H1 (cell line): ENCODE results near the gene DYSF. TPM values are rescaled to one million over a fixed set of nuclear protein-coding genes. Genes with fewer than 3 reads are reported as not detected.

Source experiments
- CTCF ChIA-PET: fragments of 300-600 bp; sonication (Branson Sonifier 250); formaldehyde crosslinking; loops from one replicate; lab custom pipeline; 2021; ENCODE audit not compliant: partially characterized antibody; lab: Charles Lee
- POLR2A ChIA-PET: fragments of 300-600 bp; sonication (Branson Sonifier 250); formaldehyde crosslinking; loops from one replicate; lab custom pipeline; 2021; ENCODE audit warnings: inconsistent platforms; ENCODE audit not compliant: partially characterized antibody; lab: Charles Lee
- DNase-seq, 2 experiments: peaks; one replicate each; pipeline versions ENCODE4 v3.0.0 to v3.0.0-alpha.2; 2010 to 2022; ENCODE audit warnings: low spot score in 2 of 2, low read depth in 1 of 2, mixed read lengths in 1 of 2
- FAIRE-seq: peaks from 2 replicates; lab custom pipeline; 2011; peaks lifted over from hg19 to GRCh38; lab: Jason Lieb, UNC
- H2AFZ ChIP-seq: 2 replicates; pipeline ENCODE4 v1.8.1; 2012; ENCODE audit warnings: low read length, inconsistent platforms
- H2AK5ac ChIP-seq: 2 replicates; pipeline ENCODE4 v1.6.1; 2013; ENCODE audit warnings: low read depth, low read length
- H2BK120ac ChIP-seq: replicated peaks from 2 replicates; pipeline ENCODE3; 2013; ENCODE audit warnings: low read depth, low read length, inconsistent platforms
- H2BK12ac ChIP-seq: 2 replicates; pipeline ENCODE4 v1.6.1; 2013; ENCODE audit warnings: low read depth, low read length
- H2BK15ac ChIP-seq: 2 replicates; pipeline ENCODE4 v1.6.1; 2013; ENCODE audit warnings: low read length
- H2BK20ac ChIP-seq: 2 replicates; pipeline ENCODE4 v1.6.1; 2013; ENCODE audit warnings: low read length
- H2BK5ac ChIP-seq: 2 replicates; pipeline ENCODE4 v1.6.1; 2013; ENCODE audit warnings: low read depth, low read length
- H3K14ac ChIP-seq: 2 replicates; pipeline ENCODE4 v1.6.1; 2013; ENCODE audit warnings: inconsistent platforms; ENCODE audit not compliant: insufficient read length
- H3K18ac ChIP-seq: 2 replicates; pipeline ENCODE4 v1.6.1; 2013; ENCODE audit warnings: low read length; ENCODE audit errors: extremely low read depth
- H3K23ac ChIP-seq: 2 replicates; pipeline ENCODE4 v1.6.1; 2013; ENCODE audit warnings: inconsistent platforms; ENCODE audit not compliant: insufficient read length
- H3K23me2 ChIP-seq: 2 replicates; pipeline ENCODE4 v1.6.1; 2013; ENCODE audit warnings: low read depth, low read length
- H3K27ac ChIP-seq: 2 replicates; pipeline ENCODE4 v1.6.1; 2011; ENCODE audit warnings: low read depth, low read length, inconsistent platforms
- H3K27me3 ChIP-seq, 4 experiments: replicated peaks in 1 of 4; 1 replicate in 1 of 4; 2 replicates in 3 of 4; pipeline versions ENCODE4 v1.6.1 to v1.8.1; 2011 to 2013; ENCODE audit warnings: low read length in 3 of 4, mild to moderate bottlenecking in 3 of 4, inconsistent platforms in 2 of 4, mixed read lengths in 2 of 4, moderate library complexity in 1 of 4; ENCODE audit not compliant: control insufficient read depth in 3 of 4, insufficient read depth in 3 of 4; ENCODE audit errors: extremely low read depth in 1 of 4
- H3K36me3 ChIP-seq, 4 experiments: 2 replicates each; pipeline versions ENCODE4 v1.6.1 to v1.8.1; 2011 to 2013; ENCODE audit warnings: mild to moderate bottlenecking in 4 of 4, low read length in 3 of 4, moderate library complexity in 2 of 4, control low read depth in 1 of 4, inconsistent platforms in 1 of 4; ENCODE audit not compliant: insufficient read depth in 4 of 4, control insufficient read depth in 2 of 4
- H3K4ac ChIP-seq: replicated peaks from 2 replicates; pipeline ENCODE3; 2013; ENCODE audit warnings: low read length, low read depth, mixed read lengths, inconsistent platforms; ENCODE audit not compliant: insufficient read length
- H3K4me1 ChIP-seq, 4 experiments: replicated peaks in 1 of 4; 1 replicate in 1 of 4; 2 replicates in 3 of 4; pipeline versions ENCODE4 v1.6.1 to v1.8.1; 2011 to 2013; ENCODE audit warnings: low read length in 3 of 4, inconsistent platforms in 2 of 4, mixed read lengths in 1 of 4; ENCODE audit not compliant: insufficient read depth in 4 of 4, control insufficient read depth in 3 of 4
- H3K4me2 ChIP-seq, 2 experiments: 2 replicates each; pipeline versions ENCODE4 v1.6.1 to v1.8.1; 2011 to 2013; ENCODE audit warnings: low read depth in 2 of 2, low read length in 2 of 2, control low read depth in 1 of 2, inconsistent platforms in 1 of 2, mild to moderate bottlenecking in 1 of 2; ENCODE audit not compliant: insufficient read depth in 1 of 2
- H3K4me3 ChIP-seq, 4 experiments: fragments of 200-600, 300-600 bp in 1 of 4; sonication (generic), shearing (Covaris generic), sonication (Bioruptor Twin) in 1 of 4; 2 replicates each; pipeline versions ENCODE4 v1.5.1 to v1.8.1; 2011 to 2016; ENCODE audit warnings: low read length in 4 of 4, low read depth in 3 of 4, control low read depth in 2 of 4, inconsistent platforms in 2 of 4, mild to moderate bottlenecking in 2 of 4, mixed read lengths in 1 of 4, moderate library complexity in 1 of 4; ENCODE audit not compliant: insufficient read depth in 2 of 4; ENCODE audit errors: extremely low read depth in 1 of 4
- H3K56ac ChIP-seq: replicated peaks from 2 replicates; pipeline ENCODE3; 2013; ENCODE audit warnings: low read depth, mild to moderate bottlenecking, mixed read lengths, low read length, inconsistent platforms; ENCODE audit not compliant: insufficient read length
- H3K79me1 ChIP-seq: 2 replicates; pipeline ENCODE4 v1.6.1; 2013; ENCODE audit warnings: low read depth, low read length, control low read depth
- H3K79me2 ChIP-seq, 2 experiments: 2 replicates each; pipeline versions ENCODE4 v1.6.1 to v1.8.1; 2012 to 2013; ENCODE audit warnings: low read length in 2 of 2, mild to moderate bottlenecking in 2 of 2, inconsistent platforms in 1 of 2; ENCODE audit not compliant: insufficient read depth in 2 of 2, control insufficient read depth in 1 of 2
- H3K9ac ChIP-seq, 4 experiments: replicated peaks in 1 of 4; 1 replicate in 1 of 4; 2 replicates in 3 of 4; pipeline versions ENCODE4 v1.6.1 to v1.8.1; 2011 to 2013; ENCODE audit warnings: low read depth in 3 of 4, low read length in 3 of 4, control low read depth in 2 of 4, mild to moderate bottlenecking in 2 of 4, moderate library complexity in 2 of 4, inconsistent platforms in 1 of 4; ENCODE audit errors: extremely low read depth in 1 of 4
- H3K9me3 ChIP-seq, 2 experiments: 2 replicates each; pipeline versions ENCODE4 v1.6.1 to v1.8.1; 2012 to 2013; ENCODE audit warnings: mild to moderate bottlenecking in 2 of 2, moderate library complexity in 2 of 2, control low read depth in 1 of 2, inconsistent platforms in 1 of 2, low read depth in 1 of 2, low read length in 1 of 2, mixed read lengths in 1 of 2; ENCODE audit not compliant: insufficient read depth in 2 of 2
- H4K20me1 ChIP-seq, 2 experiments: replicated peaks in 1 of 2; 2 replicates each; pipeline versions ENCODE3 to v1.8.1; 2011 to 2013; ENCODE audit warnings: inconsistent platforms in 2 of 2, low read length in 2 of 2, mild to moderate bottlenecking in 1 of 2; ENCODE audit not compliant: insufficient read depth in 2 of 2, control insufficient read depth in 1 of 2
- H4K5ac ChIP-seq: 2 replicates; pipeline ENCODE4 v1.6.1; 2013; ENCODE audit warnings: low read length, low read depth, mixed read lengths, inconsistent platforms; ENCODE audit not compliant: insufficient read length
- H4K8ac ChIP-seq: 2 replicates; pipeline ENCODE4 v1.8.0; 2013; ENCODE audit warnings: mild to moderate bottlenecking, moderate library complexity, low read length, inconsistent platforms; ENCODE audit not compliant: insufficient read depth; ENCODE audit errors: extremely low read depth
- H4K91ac ChIP-seq: replicated peaks from 2 replicates; pipeline ENCODE3; 2013; ENCODE audit warnings: low read length, mixed read lengths, inconsistent platforms; ENCODE audit not compliant: insufficient read length
- CBX8 ChIP-seq: fragments of 300-800, 300-1000 bp; sonication (generic); IDR thresholded peaks from 2 replicates; pipeline ENCODE4 v1.7.1; 2016; ENCODE audit warnings: low read depth, low read length, borderline replicate concordance
- HDAC6 ChIP-seq: IDR thresholded peaks from one replicate; pipeline ENCODE4 v1.7.1; 2012; ENCODE audit warnings: low read depth, mild to moderate bottlenecking, inconsistent platforms, low read length, moderate library complexity
- JUND ChIP-seq: IDR thresholded peaks from 2 replicates; pipeline ENCODE4 v1.6.1; 2011; ENCODE audit warnings: mild to moderate bottlenecking, improper control_type of control experiment, low read length
- RBBP5 ChIP-seq: IDR thresholded peaks from 2 replicates; pipeline ENCODE4 v1.7.1; 2012; ENCODE audit warnings: low read depth, mild to moderate bottlenecking, inconsistent platforms, low read length, moderate library complexity, borderline replicate concordance
- TBP ChIP-seq: IDR thresholded peaks from 2 replicates; pipeline ENCODE4 v1.6.1; 2011; ENCODE audit warnings: low read depth, low read length, improper control_type of control experiment
- WGBS, 2 experiments: shearing (Covaris generic) in 1 of 2; methylation state at CpG; one replicate each; pipeline versions ENCODE4 v1.1.6 to v1.1.7; 2013 to 2015; ENCODE audit warnings: low lambda C conversion rate in 2 of 2, mixed read lengths in 2 of 2, inconsistent platforms in 1 of 2, low coverage in 1 of 2, missing lambda C conversion rate in 1 of 2; ENCODE audit not compliant: insufficient replicate concordance in 2 of 2, insufficient coverage in 1 of 2, insufficient read length in 1 of 2; ENCODE audit errors: extremely low coverage in 1 of 2, missing lambda C conversion rate in 1 of 2; 5-methylcytosine and 5-hydroxymethylcytosine counted together
- polyA plus RNA-seq, 7 experiments: library from polyadenylated mRNA; depleted of rRNA in 3 of 7; stranded (reverse) in 5 of 7; unstranded in 2 of 7; fragments of >200 nt in 5 of 7; fragments of 200-250 nt in 2 of 7; gene quantifications; 1 replicate in 5 of 7; 2 replicates in 1 of 7; 4 replicates in 1 of 7; pipeline versions ENCODE4 v1.2.1 to v1.2.3, GENCODE V29; 2011 to 2013; ENCODE audit warnings: missing spikeins in 2 of 7, mixed read lengths in 2 of 7
- total RNA-seq: library from RNA; stranded (reverse); fragmentation: NEBNext Ultra II Directional; extraction: Animal tissue kit (Norgen Biotek cat#: 25700); gene quantifications from 2 replicates; pipeline ENCODE4 v1.2.1, GENCODE V29; 2021
- TF ChIP-seq, protein P1 (sequence below), 3 experiments: IDR thresholded peaks; 1 replicate in 2 of 3; 2 replicates in 1 of 3; pipeline versions ENCODE4 v1.5.1 to v1.6.1; 2011; ENCODE audit warnings: low read length in 3 of 3, mild to moderate bottlenecking in 3 of 3, inconsistent platforms in 2 of 3, low read depth in 1 of 3, moderate library complexity in 1 of 3; ENCODE audit not compliant: insufficient read depth in 1 of 3; ENCODE audit errors: control extremely low read depth in 1 of 3

Gene DYSF
- total and polyA plus RNA-seq, 2 of the 8 experiments (the other 6 are each of a cell fraction or from before 2014, with no cell fraction given): 5.8 to 7.1 TPM

DNA sequence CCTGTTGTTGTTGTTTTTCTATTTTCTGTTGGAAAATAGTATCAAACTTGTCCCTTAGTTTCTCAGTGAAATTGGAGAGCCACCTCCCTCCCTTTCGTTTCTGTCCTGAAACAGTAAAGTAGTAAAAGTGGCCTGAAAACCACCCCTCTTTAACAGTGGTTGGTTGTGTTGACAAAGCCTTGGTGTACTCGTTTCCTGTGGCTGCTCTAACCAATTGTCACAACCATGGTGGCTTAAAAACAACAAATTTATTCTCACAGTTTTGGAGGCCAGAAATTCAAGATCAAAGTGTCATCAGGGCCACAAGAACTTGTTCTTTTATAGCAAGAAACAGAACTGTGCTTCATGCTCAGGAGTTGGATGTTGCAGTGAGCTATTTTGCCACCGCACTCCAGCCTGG is 4.0 kb upstream of the DYSF start:
- Histone ChIP-seq H2BK5ac (no peak overlapping the region), H3K4me1 (peaks cover 6 to 7% (median 7%) of the 10 kb centered on the region in 4 experiments), H3K23ac (no peak overlapping the region), H3K36me3 (no peaks in the 10 kb centered on the region), H3K27ac (no peak overlapping the region), H3K79me1 (no peaks in the 10 kb centered on the region; the same call in 1 of the 2 replicates), H3K79me2 (no peaks in the 10 kb centered on the region), H2BK120ac (no peak overlapping the region), H2BK15ac (no peak overlapping the region), H3K9me3 (no peaks in the 10 kb centered on the region), H2BK12ac (no peak overlapping the region), H3K18ac (no peak overlapping the region), H3K4ac (no peak overlapping the region), H4K8ac (no peak overlapping the region), H4K91ac (no peak overlapping the region), H3K23me2 (peaks cover 6% of the 10 kb centered on the region; the same call in 1 of the 2 replicates), H3K4me3 (no peak overlapping the region), H3K27me3 (peaks cover 0 to 11% (median 7%) of the 10 kb centered on the region in 4 experiments; a peak in 5 of 7 replicates), H3K4me2 (no peak overlapping the region), H3K56ac (no peak overlapping the region), H4K5ac (no peak overlapping the region), H3K14ac (no peak overlapping the region), H2AK5ac (no peak overlapping the region), H4K20me1 (no peaks in the 10 kb centered on the region), H2BK20ac (no peak overlapping the region), H2AFZ (no peak overlapping the region), H3K9ac (no peak overlapping the region)
- TF ChIP-seq HDAC6 (no peak), RBBP5 (no peak), JUND (no peak), TBP (no peak), CBX8 (no peak)
- TF ChIP-seq, protein P1, sequence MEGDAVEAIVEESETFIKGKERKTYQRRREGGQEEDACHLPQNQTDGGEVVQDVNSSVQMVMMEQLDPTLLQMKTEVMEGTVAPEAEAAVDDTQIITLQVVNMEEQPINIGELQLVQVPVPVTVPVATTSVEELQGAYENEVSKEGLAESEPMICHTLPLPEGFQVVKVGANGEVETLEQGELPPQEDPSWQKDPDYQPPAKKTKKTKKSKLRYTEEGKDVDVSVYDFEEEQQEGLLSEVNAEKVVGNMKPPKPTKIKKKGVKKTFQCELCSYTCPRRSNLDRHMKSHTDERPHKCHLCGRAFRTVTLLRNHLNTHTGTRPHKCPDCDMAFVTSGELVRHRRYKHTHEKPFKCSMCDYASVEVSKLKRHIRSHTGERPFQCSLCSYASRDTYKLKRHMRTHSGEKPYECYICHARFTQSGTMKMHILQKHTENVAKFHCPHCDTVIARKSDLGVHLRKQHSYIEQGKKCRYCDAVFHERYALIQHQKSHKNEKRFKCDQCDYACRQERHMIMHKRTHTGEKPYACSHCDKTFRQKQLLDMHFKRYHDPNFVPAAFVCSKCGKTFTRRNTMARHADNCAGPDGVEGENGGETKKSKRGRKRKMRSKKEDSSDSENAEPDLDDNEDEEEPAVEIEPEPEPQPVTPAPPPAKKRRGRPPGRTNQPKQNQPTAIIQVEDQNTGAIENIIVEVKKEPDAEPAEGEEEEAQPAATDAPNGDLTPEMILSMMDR (IDR thresholded peaks at IDR 0.05; ENCODE audit: control extremely low read depth in 1 of 3, insufficient read depth in 1 of 3, low read depth in 1 of 3, low read length in 3 of 3): no peak
- FAIRE-seq (no peak), DNase-seq (no peak)
- ChIA-PET POLR2A (interaction anchor here (0.6 kb wide), 1 partner anchor 154 kb away, joined by 4 read pairs; no protein-coding TSS in a partner anchor), CTCF (interaction anchor here (0.7 to 21.6 kb wide), 4 partner anchors 12 to 225 kb away, joined by 3 to 211 read pairs (median 38); no protein-coding TSS in a partner anchor)
- 84% methylated on average over 3 of the region's 3 CpGs; no CpG with 5 or more reads in 1 of the 2 experiments for WGBS, 2 experiments
